Glomerular visceral epithelial cell (primary cell): ENCODE data around the gene VPS37D.
"Not testable (repeated sequence)": the region's sequence is repeated elsewhere in the genome, so short reads cannot be mapped to it uniquely, and the experiment has no call there.

ENCODE experiments used
- DNase-seq: peaks from one replicate; pipeline ENCODE4 v3.0.0-alpha.2; 2016; ENCODE audit errors: extremely low spot score

VPS37D gene

GRCh38 chr7:73646785-73647724 lies 20.6 kb upstream of the VPS37D start:
- no peak for DNase-seq

- DNase-seq, result no peak
These were observed 19.7 kb upstream of the VPS37D start for GRCh38 chr7:73647725-73648592.

GRCh38 chr7:73648593-73649332 lies 18.9 kb upstream of the VPS37D start:
- no peak for DNase-seq

- no peak for DNase-seq
These were observed 18.1 kb upstream of the VPS37D start for GRCh38 chr7:73649576-73649975.

- DNase-seq, result no peak
These were observed 17.1 kb upstream of the VPS37D start for GRCh38 chr7:73650524-73650923.

- DNase-seq, result peak; percentile 32
These were observed 15.1 kb upstream of the VPS37D start for GRCh38 chr7:73652541-73652949.

GRCh38 chr7:73655309-73655708 lies 12.3 kb upstream of the VPS37D start:
- not testable (repeated sequence) for DNase-seq

GRCh38 chr7:73659983-73660382 lies 7.6 kb upstream of the VPS37D start:
- DNase-seq, result no peak

GRCh38 chr7:73660594-73660993 lies 7.0 kb upstream of the VPS37D start:
- DNase-seq, result not testable (repeated sequence)

- no peak for DNase-seq
These were observed 4.6 kb upstream of the VPS37D start for GRCh38 chr7:73663033-73663432.

GRCh38 chr7:73668103-73668885 lies 663 bp downstream of the VPS37D start:
- DNase-seq, result no peak

GRCh38 chr7:73668886-73669230 lies 1.2 kb downstream of the VPS37D start:
- DNase-seq, result no peak

- DNase-seq, result no peak
These were observed 1.7 kb downstream of the VPS37D start for GRCh38 chr7:73669288-73669701.

- DNase-seq, result no peak
These were observed 2.3 kb downstream of the VPS37D start for GRCh38 chr7:73669858-73670385.

- DNase-seq, result no peak
These were observed 3.7 kb downstream of the VPS37D start for GRCh38 chr7:73671322-73671661.

GRCh38 chr7:73671857-73672445 lies 4.3 kb downstream of the VPS37D start:
- no peak for DNase-seq

- DNase-seq, result no peak
These were observed 7.0 kb downstream of the VPS37D start for GRCh38 chr7:73674468-73675124.

GRCh38 chr7:73676062-73676461 lies 8.4 kb downstream of the VPS37D start:
- not testable (repeated sequence) for DNase-seq

- DNase-seq, result no peak
These were observed 11.2 kb downstream of the VPS37D start for GRCh38 chr7:73678862-73679261.

- DNase-seq, result no peak
These were observed 12.1 kb downstream of the VPS37D start for GRCh38 chr7:73679709-73680108.
